SK-N-SH (cell line): ENCODE measurements around the gene TULP1. TPM values are rescaled to one million over a fixed set of nuclear protein-coding genes. Genes with fewer than 3 reads are reported as not detected.

Source experiments
- CTCF ChIA-PET: fragments of 300-600, 350-600 bp; formaldehyde crosslinking; extraction: SDS; loops from one replicate; lab custom pipeline; 2021; lab: Yijun Ruan, JAX
- POLR2A ChIA-PET: fragments of 350-600 bp; sonication (Branson Sonifier 250); formaldehyde crosslinking; extraction: SDS; loops from one replicate; lab custom pipeline; 2020; ENCODE audit warnings: antibody characterized with exemption, inconsistent platforms; lab: Yijun Ruan, JAX
- DNase-seq: peaks from one replicate; pipeline ENCODE4 v3.0.0; 2012
- H2AFZ ChIP-seq: fragments of 200-600 bp; sonication (generic); 2 replicates; pipeline ENCODE4 v1.8.1; 2016; ENCODE audit warnings: antibody characterized with exemption, mild to moderate bottlenecking, low read depth
- H3F3A ChIP-seq: fragments of 200-600 bp; sonication (generic); replicated peaks from 2 replicates; pipeline ENCODE3; 2016; ENCODE audit warnings: antibody characterized with exemption, mild to moderate bottlenecking; ENCODE audit not compliant: insufficient read depth
- H3K27ac ChIP-seq, 2 experiments: fragments of 200-500 bp in 1 of 2; fragments of 200-600 bp in 1 of 2; sonication (Bioruptor generic) in 1 of 2; sonication (generic), shearing (Covaris generic) in 1 of 2; 2 replicates each; pipeline versions ENCODE4 v1.5.1 to v1.6.1; 2014 to 2016; ENCODE audit warnings: low read depth in 2 of 2, inconsistent platforms in 1 of 2, low read length in 1 of 2, mild to moderate bottlenecking in 1 of 2, mixed read lengths in 1 of 2
- H3K27me3 ChIP-seq: fragments of 200-600 bp; sonication (generic), shearing (Covaris generic); 2 replicates; pipeline ENCODE4 v1.6.1; 2016; ENCODE audit warnings: mixed run types; ENCODE audit not compliant: insufficient read depth
- H3K36me3 ChIP-seq, 2 experiments: fragments of 200-500 bp in 1 of 2; fragments of 200-600 bp in 1 of 2; sonication (Bioruptor generic) in 1 of 2; sonication (generic) in 1 of 2; replicated peaks in 1 of 2; 2 replicates each; pipeline versions ENCODE3 to v1.5.1; 2014 to 2016; ENCODE audit warnings: low read length in 1 of 2, mild to moderate bottlenecking in 1 of 2; ENCODE audit not compliant: insufficient read depth in 2 of 2, control insufficient read depth in 1 of 2
- H3K4me1 ChIP-seq, 2 experiments: fragments of 200-500 bp in 1 of 2; fragments of 200-600 bp in 1 of 2; sonication (Bioruptor generic) in 1 of 2; sonication (generic), shearing (Covaris generic) in 1 of 2; 2 replicates each; pipeline versions ENCODE4 v1.5.1 to v1.6.1; 2014 to 2016; ENCODE audit warnings: low read depth in 1 of 2, low read length in 1 of 2, mixed run types in 1 of 2; ENCODE audit not compliant: insufficient read depth in 2 of 2, control insufficient read depth in 1 of 2
- H3K4me2 ChIP-seq: fragments of 200-600 bp; sonication (generic), shearing (Covaris generic); 2 replicates; pipeline ENCODE4 v1.6.1; 2017; ENCODE audit warnings: mixed run types
- H3K4me3 ChIP-seq, 2 experiments: fragments of 200-500 bp in 1 of 2; fragments of 200-600 bp in 1 of 2; sonication (Bioruptor generic) in 1 of 2; sonication (generic), shearing (Covaris generic) in 1 of 2; 2 replicates each; pipeline versions ENCODE4 v1.5.1 to v1.8.1; 2014 to 2016; ENCODE audit warnings: low read depth in 2 of 2, inconsistent platforms in 1 of 2, low read length in 1 of 2, mild to moderate bottlenecking in 1 of 2, mixed read lengths in 1 of 2, moderate library complexity in 1 of 2
- H3K79me2 ChIP-seq: fragments of 200-600 bp; sonication (generic); 2 replicates; pipeline ENCODE4 v1.8.1; 2017; ENCODE audit warnings: mild to moderate bottlenecking; ENCODE audit not compliant: insufficient read depth
- H3K9ac ChIP-seq: fragments of 200-600 bp; sonication (generic); 2 replicates; pipeline ENCODE4 v1.6.1; 2017; ENCODE audit warnings: mixed run types
- H3K9me2 ChIP-seq: fragments of 200-600 bp; sonication (generic); 2 replicates; pipeline ENCODE4 v1.6.1; 2017; ENCODE audit warnings: mixed run types
- H3K9me3 ChIP-seq: fragments of 200-600 bp; sonication (generic); 2 replicates; pipeline ENCODE4 v1.6.1; 2017; ENCODE audit warnings: mixed run types, mild to moderate bottlenecking, moderate library complexity
- H4K20me1 ChIP-seq: fragments of 200-600 bp; sonication (generic); 2 replicates; pipeline ENCODE4 v1.6.1; 2017; ENCODE audit warnings: mild to moderate bottlenecking, mixed run types; ENCODE audit not compliant: insufficient read depth
- CTCF ChIP-seq: fragments of 200-600 bp; sonication (generic); IDR thresholded peaks from 2 replicates; pipeline ENCODE4 v1.6.1; 2017; ENCODE audit warnings: antibody characterized with exemption, mild to moderate bottlenecking, moderate library complexity
- EP300 ChIP-seq, 2 experiments: IDR thresholded peaks; 2 replicates each; pipeline versions ENCODE4 v1.4.0 to v1.6.1; 2012; ENCODE audit warnings: borderline replicate concordance in 1 of 2, low read depth in 1 of 2, low read length in 1 of 2
- GABPA ChIP-seq: IDR thresholded peaks from 2 replicates; pipeline ENCODE4 v1.4.0; 2012; ENCODE audit warnings: low read depth, mild to moderate bottlenecking
- GATA2 ChIP-seq: sonication (generic); formaldehyde crosslinking; IDR thresholded peaks from 2 replicates; pipeline ENCODE4 v1.5.0; 2020; ENCODE audit warnings: mild to moderate bottlenecking, missing genetic modification reagents
- IRF3 ChIP-seq: fragments of 150-350 bp; IDR thresholded peaks from 2 replicates; pipeline ENCODE4 v1.6.1; 2016; ENCODE audit warnings: mild to moderate bottlenecking, low read depth, low read length
- MAX ChIP-seq: IDR thresholded peaks from 2 replicates; pipeline ENCODE4 v1.4.0; 2012; ENCODE audit warnings: low read depth
- MEF2A ChIP-seq: IDR thresholded peaks from 2 replicates; pipeline ENCODE4 v1.4.0; 2012; ENCODE audit warnings: low read depth, borderline replicate concordance
- MXI1 ChIP-seq: IDR thresholded peaks from 2 replicates; pipeline ENCODE4 v1.6.1; 2012; ENCODE audit warnings: mild to moderate bottlenecking, low read depth, low read length, improper control_type of control experiment
- POLR2AphosphoS5 ChIP-seq: IDR thresholded peaks from 2 replicates; pipeline ENCODE4 v1.6.1; 2012; ENCODE audit warnings: low read depth, low read length
- RCOR1 ChIP-seq: fragments of 150-350 bp; IDR thresholded peaks from 2 replicates; pipeline ENCODE4 v1.6.1; 2017; ENCODE audit warnings: antibody characterized with exemption, low read length
- SIN3A ChIP-seq: IDR thresholded peaks from 2 replicates; pipeline ENCODE4 v1.6.1; 2012; ENCODE audit warnings: low read depth, mild to moderate bottlenecking, low read length, moderate library complexity, borderline replicate concordance
- TAF1 ChIP-seq: IDR thresholded peaks from 2 replicates; pipeline ENCODE4 v1.6.1; 2012; ENCODE audit warnings: low read depth, mild to moderate bottlenecking, low read length, moderate library complexity, borderline replicate concordance
- TCF12 ChIP-seq: IDR thresholded peaks from 2 replicates; pipeline ENCODE4 v1.4.0; 2012
- USF1 ChIP-seq: IDR thresholded peaks from 2 replicates; pipeline ENCODE4 v1.4.0; 2012; ENCODE audit warnings: low read depth, borderline replicate concordance
- WGBS: methylation state at CpG from one replicate; pipeline ENCODE4 v1.1.6; 2017; ENCODE audit warnings: low lambda C conversion rate; 5-methylcytosine and 5-hydroxymethylcytosine counted together
- polyA plus RNA-seq, 3 experiments: library from polyadenylated mRNA; depleted of rRNA; stranded (reverse); fragments of >200 nt; gene quantifications; 2 replicates each; pipeline ENCODE4 v1.2.3, GENCODE V29; 2012

The TULP1 gene
- polyA plus RNA-seq, 1 of the 3 experiments (the other 2 are of a cell fraction), result not detected

- TF ChIP-seq CTCF (no peak), TCF12 (no peak)
These were observed 40.8 kb downstream of the TULP1 start (continued) for GRCh38 chr6:35471836-35472345.

GRCh38 chr6:35470663-35471120, 42.0 kb downstream of the TULP1 start:
- H3K9me2 ChIP-seq, result no peaks in the 10 kb centered on the region
- WGBS, result 60% methylated on average over 3 of the region's 3 CpGs
- 0 out of 2 replicates have a peak overlapping the region, but pooled peaks have one; percentile 25 for H3K9ac ChIP-seq
- peaks cover 51% of the 10 kb centered on the region for H3F3A ChIP-seq
- ChIA-PET POLR2A (interaction anchor here (1.4 to 2.2 kb wide), 2 partner anchors 11 to 21 kb away, joined by 7 to 9 read pairs; no protein-coding TSS in a partner anchor), CTCF (interaction anchor here (0.9 to 2.1 kb wide), 6 partner anchors 11 to 177 kb away, joined by 4 to 8 read pairs (median 4); partner anchors contain the start of gene PPARD)
- H3K4me2 ChIP-seq, result peak overlapping the region; percentile 90
- H3K4me3 ChIP-seq, result peak overlapping the region; percentile 67 to 90
- peaks cover 47% of the 10 kb centered on the region for H4K20me1 ChIP-seq
- H3K27ac ChIP-seq, result peak overlapping the region; percentile 44 to 85
- TF ChIP-seq POLR2AphosphoS5 (no peak), MXI1 (peak; percentile 25; the same call in 1 of the 2 replicates)
- H3K4me1 ChIP-seq, result peaks cover 23 to 26% of the 10 kb centered on the region in 2 experiments; a peak in 3 of 4 replicates
- no peak for DNase-seq
- H3K9me3 ChIP-seq, result no peaks in the 10 kb centered on the region
- no peaks in the 10 kb centered on the region for H3K27me3 ChIP-seq
- peaks cover 25 to 38% of the 10 kb centered on the region in 2 experiments for H3K36me3 ChIP-seq
- no peak overlapping the region for H2AFZ ChIP-seq
- peaks cover 38% of the 10 kb centered on the region for H3K79me2 ChIP-seq

- WGBS, result 13% methylated on average over 18 of the region's 18 CpGs
- no peak for TF ChIP-seq SIN3A
- TF ChIP-seq EP300 (IDR thresholded peaks at IDR 0.05; ENCODE audit: borderline replicate concordance in 1 of 2, low read depth in 1 of 2, low read length in 1 of 2), result no peak; a peak in 1 of 4 replicates
- TF ChIP-seq TAF1, result no peak
- TF ChIP-seq RCOR1, result no peak
- TF ChIP-seq USF1, result peak; percentile 60; the same call in 1 of the 2 replicates
- TF ChIP-seq IRF3, result no peak
- no peak for TF ChIP-seq GATA2 (CRISPR knock-in tag)
- TF ChIP-seq CTCF, result no peak
- TF ChIP-seq MAX, result no peak
- TF ChIP-seq MXI1, result peak; percentile 60
- no peak for TF ChIP-seq GABPA
- TF ChIP-seq MEF2A, result no peak
These were observed 42.7 kb downstream of the TULP1 start for GRCh38 chr6:35469751-35470662.

More at GRCh38 chr6:35469751-35470662, 42.7 kb downstream of the TULP1 start:
- Histone ChIP-seq H3K9ac (peak overlapping the region; percentile 95), H3K36me3 (peaks cover 25 to 38% of the 10 kb centered on the region in 2 experiments), H3K9me3 (no peaks in the 10 kb centered on the region), H3K79me2 (peaks cover 38% of the 10 kb centered on the region), H2AFZ (no peak overlapping the region), H3K4me3 (peak overlapping the region; percentile 67 to 90), H3F3A (peaks cover 51% of the 10 kb centered on the region), H3K4me1 (peaks cover 23 to 26% of the 10 kb centered on the region in 2 experiments; a peak in 3 of 4 replicates), H3K9me2 (no peaks in the 10 kb centered on the region), H3K4me2 (peak overlapping the region; percentile 90), H3K27ac (peak overlapping the region; percentile 85 to 89; a peak in 3 of 4 replicates), H4K20me1 (peaks cover 47% of the 10 kb centered on the region), H3K27me3 (no peaks in the 10 kb centered on the region)
- DNase-seq, result peak; percentile 60
- CTCF ChIA-PET, result interaction anchor here (0.5 to 6.6 kb wide), 9 partner anchors 12 to 267 kb away, joined by 3 to 102 read pairs (median 6); partner anchors contain the start of genes ARMC12, FANCE and PPARD
- POLR2A ChIA-PET, result interaction anchor here (1.4 kb wide), 1 partner anchor 22 kb away, joined by 7 read pairs; no protein-coding TSS in a partner anchor
